ENCODE results near the gene ENTHD1.

ENTHD1 gene

GRCh38 chr22:39839204-39839603 lies 54.4 kb downstream of the ENTHD1 start:
- no peak for DNase-seq

GRCh38 chr22:39833610-39834009 lies 60.0 kb downstream of the ENTHD1 start:
- no peak for DNase-seq

- no peak for DNase-seq
Measured at GRCh38 chr22:39833093-39833492, 60.5 kb downstream of the ENTHD1 start.

GRCh38 chr22:39832627-39833074 lies 60.9 kb downstream of the ENTHD1 start:
- DNase-seq, result no peak

- no peak for DNase-seq
Measured at GRCh38 chr22:39825661-39826102, 67.9 kb downstream of the ENTHD1 start.

GRCh38 chr22:39821008-39821407 lies 72.6 kb downstream of the ENTHD1 start:
- no peak for DNase-seq

- no peak for DNase-seq
Measured at GRCh38 chr22:39820256-39820655, 73.3 kb downstream of the ENTHD1 start.

- no peak for DNase-seq
Measured at GRCh38 chr22:39819429-39819828, 74.1 kb downstream of the ENTHD1 start.

GRCh38 chr22:39818094-39818493 lies 75.5 kb downstream of the ENTHD1 start:
- DNase-seq, result no peak

GRCh38 chr22:39815932-39816331 lies 77.6 kb downstream of the ENTHD1 start:
- no peak for DNase-seq

- DNase-seq, result no peak
Measured at GRCh38 chr22:39814899-39815298, 78.7 kb downstream of the ENTHD1 start.

GRCh38 chr22:39809772-39810557 lies 83.6 kb downstream of the ENTHD1 start:
- no peak for DNase-seq

GRCh38 chr22:39808081-39808480 lies 85.5 kb downstream of the ENTHD1 start:
- peak; percentile 4 for DNase-seq

- DNase-seq, result no peak
Measured at GRCh38 chr22:39806109-39806508, 87.5 kb downstream of the ENTHD1 start.

- DNase-seq, result no peak
Measured at GRCh38 chr22:39805117-39805516, 88.4 kb downstream of the ENTHD1 start.

- no peak for DNase-seq
Measured at GRCh38 chr22:39802682-39803081, 90.9 kb downstream of the ENTHD1 start.

- peak; percentile 91 for DNase-seq
Measured at GRCh38 chr22:39800790-39801520, 92.6 kb downstream of the ENTHD1 start.

GRCh38 chr22:39797528-39798147 lies 95.9 kb downstream of the ENTHD1 start:
- DNase-seq, result no peak

GRCh38 chr22:39789788-39790187 lies 103.8 kb downstream of the ENTHD1 start:
- no peak for DNase-seq

- no peak for DNase-seq
Measured at GRCh38 chr22:39785232-39785631, 108.3 kb downstream of the ENTHD1 start.

GRCh38 chr22:39777716-39778454 lies 115.7 kb downstream of the ENTHD1 start:
- peak; percentile 53 for DNase-seq

- DNase-seq, result peak; percentile 36
Measured at GRCh38 chr22:39776295-39777009, 117.1 kb downstream of the ENTHD1 start.

Measured in NCI-H146 (cell line).